DOHH2 (cell line): ENCODE data around the gene TNFRSF12A.

ENCODE experiments used
- EZH2phosphoT487 ChIP-seq: fragments of 200-600 bp; sonication (generic); IDR thresholded peaks from 2 replicates; pipeline ENCODE4 v1.6.1; 2017; ENCODE audit warnings: borderline replicate concordance, mild to moderate bottlenecking, antibody characterized with exemption, low read length, moderate library complexity, mixed read lengths
- TF ChIP-seq, protein P1 (sequence below): fragments of 200-600 bp; sonication (generic); IDR thresholded peaks from one replicate; pipeline ENCODE4 v1.5.1; 2014; ENCODE audit warnings: antibody characterized with exemption, mild to moderate bottlenecking, low read depth, low read length; ENCODE audit not compliant: poor library complexity, severe bottlenecking

- TF ChIP-seq, protein P1, sequence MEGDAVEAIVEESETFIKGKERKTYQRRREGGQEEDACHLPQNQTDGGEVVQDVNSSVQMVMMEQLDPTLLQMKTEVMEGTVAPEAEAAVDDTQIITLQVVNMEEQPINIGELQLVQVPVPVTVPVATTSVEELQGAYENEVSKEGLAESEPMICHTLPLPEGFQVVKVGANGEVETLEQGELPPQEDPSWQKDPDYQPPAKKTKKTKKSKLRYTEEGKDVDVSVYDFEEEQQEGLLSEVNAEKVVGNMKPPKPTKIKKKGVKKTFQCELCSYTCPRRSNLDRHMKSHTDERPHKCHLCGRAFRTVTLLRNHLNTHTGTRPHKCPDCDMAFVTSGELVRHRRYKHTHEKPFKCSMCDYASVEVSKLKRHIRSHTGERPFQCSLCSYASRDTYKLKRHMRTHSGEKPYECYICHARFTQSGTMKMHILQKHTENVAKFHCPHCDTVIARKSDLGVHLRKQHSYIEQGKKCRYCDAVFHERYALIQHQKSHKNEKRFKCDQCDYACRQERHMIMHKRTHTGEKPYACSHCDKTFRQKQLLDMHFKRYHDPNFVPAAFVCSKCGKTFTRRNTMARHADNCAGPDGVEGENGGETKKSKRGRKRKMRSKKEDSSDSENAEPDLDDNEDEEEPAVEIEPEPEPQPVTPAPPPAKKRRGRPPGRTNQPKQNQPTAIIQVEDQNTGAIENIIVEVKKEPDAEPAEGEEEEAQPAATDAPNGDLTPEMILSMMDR, result no peak
- TF ChIP-seq EZH2phosphoT487, result no peak
These were observed 12.9 kb upstream of the TNFRSF12A start for GRCh38 chr16:3007059-3007956.
